ENCODE data around the gene C10orf105.

- no peak for TF ChIP-seq POLR2A (IDR thresholded peaks at IDR 0.05; ENCODE audit: low read depth, low read length)
- TF ChIP-seq TAF1 (IDR thresholded peaks at IDR 0.05; ENCODE audit: low read depth, low read length) = no peak
- TF ChIP-seq POLR2AphosphoS5 (IDR thresholded peaks at IDR 0.05; ENCODE audit: low read depth, low read length) = no peak
- no peak for TF ChIP-seq POU2F2 (IDR thresholded peaks at IDR 0.05; ENCODE audit: low read depth, low read length)
- TF ChIP-seq SPI1 (IDR thresholded peaks at IDR 0.05; ENCODE audit: low read depth, low read length) = no peak
- no peak for TF ChIP-seq PAX5 (IDR thresholded peaks at IDR 0.05; ENCODE audit: insufficient read depth, low read length, severe bottlenecking)
These were observed 44.1 kb downstream of the C10orf105 start for GRCh38 chr10:71675295-71675970.

All from GM12891 (cell line).